ENCODE data around the gene PLD6.

Gene PLD6

DNA sequence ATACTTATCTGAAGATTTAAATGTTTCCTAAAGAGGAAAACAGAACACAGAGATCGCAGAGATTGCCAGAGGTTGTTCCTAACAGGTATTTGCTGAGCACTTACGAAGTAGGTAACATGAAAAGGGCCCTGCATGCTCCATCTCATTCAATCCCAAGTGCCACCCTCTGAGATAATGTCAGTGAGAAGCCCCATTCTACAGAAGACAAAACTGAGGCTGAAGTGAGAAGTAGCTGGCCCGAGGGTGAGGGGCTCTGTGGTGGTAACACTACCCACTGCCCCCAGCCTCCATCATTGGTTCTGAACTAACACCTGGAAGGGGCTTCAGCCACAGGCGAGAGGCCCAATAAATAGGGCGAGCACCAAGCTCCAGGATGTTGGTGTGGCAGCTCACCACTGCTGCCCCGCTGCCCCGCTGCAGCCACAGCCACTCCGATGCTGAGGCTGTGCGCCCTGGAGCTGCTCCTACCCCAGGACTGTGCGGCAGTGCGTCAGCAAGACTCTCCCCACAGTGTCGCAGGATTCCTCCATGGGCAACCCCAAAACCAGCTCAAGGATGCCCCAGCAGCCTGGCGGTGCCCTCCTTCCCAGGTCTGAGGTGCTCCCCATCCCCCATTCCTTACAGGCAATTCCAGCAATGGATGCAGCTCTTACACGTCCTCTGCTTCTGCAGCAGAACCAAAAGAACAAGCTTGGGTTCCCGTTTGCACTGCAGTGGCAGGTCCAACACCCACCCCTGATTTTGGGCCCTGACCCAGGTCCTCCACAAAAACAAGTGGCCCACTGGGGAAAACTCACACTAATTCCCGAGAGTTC, 20.5 kb upstream of the PLD6 start:
- DNase-seq, result no peak

DNA sequence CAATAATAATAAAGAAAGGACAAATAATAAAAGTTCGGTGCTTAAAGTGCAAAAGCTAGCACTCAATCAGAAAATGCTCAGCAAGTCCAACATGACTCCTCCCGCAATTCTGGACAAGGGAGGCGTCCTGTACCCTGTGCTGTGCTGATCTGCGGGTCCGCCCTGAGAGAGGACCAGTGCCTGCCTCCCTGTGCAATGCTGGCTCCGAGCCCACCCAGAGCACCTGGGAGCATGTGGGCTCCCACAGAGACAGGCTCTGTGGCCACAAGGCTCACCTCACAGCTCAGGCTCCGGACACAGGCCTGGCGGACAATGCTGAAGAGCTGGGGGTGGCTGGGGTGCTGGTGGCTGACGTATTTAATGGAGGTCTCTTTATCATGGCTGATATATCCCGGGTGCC, 19.8 kb upstream of the PLD6 start:
- no peak for DNase-seq

DNA sequence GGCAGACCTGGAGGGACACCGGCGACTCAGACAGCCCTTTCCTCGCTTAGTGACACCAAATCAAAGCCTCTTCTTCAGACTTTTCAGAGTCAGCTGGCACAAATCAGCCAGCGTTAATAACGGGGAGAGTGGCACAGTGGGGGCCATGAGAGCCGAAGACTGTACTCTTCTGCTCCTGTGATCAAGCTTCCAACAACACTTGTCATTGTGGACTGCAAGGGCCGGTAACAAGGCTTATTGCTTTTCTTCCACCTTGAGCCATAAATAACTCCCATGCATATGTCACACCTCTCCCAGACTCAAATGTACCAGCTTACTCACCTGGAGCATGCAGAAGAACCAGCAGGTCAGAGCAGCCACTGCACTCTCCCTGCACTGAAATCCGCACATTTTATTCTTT, 18.0 kb upstream of the PLD6 start:
- DNase-seq, result no peak

DNA sequence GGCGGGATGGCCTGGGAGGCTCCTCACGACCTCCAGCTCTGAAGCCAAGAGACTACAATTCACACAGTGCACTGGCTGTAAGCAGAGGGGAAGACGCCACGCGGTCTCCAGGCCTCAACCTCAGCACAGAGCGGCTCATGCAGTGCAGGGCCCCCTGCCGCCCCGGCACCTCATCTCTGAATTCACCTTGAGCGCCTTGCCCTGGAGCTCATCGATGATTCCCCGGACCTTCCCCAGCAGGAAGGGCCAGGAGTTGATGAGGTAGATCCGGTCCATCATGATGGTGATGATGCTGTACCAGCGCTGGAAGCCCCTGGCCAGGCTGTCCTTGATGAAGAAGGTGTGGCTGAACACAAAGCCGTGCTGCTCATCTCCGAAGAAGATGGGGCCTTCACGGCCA, 17.6 kb upstream of the PLD6 start:
- no peak for DNase-seq

DNA sequence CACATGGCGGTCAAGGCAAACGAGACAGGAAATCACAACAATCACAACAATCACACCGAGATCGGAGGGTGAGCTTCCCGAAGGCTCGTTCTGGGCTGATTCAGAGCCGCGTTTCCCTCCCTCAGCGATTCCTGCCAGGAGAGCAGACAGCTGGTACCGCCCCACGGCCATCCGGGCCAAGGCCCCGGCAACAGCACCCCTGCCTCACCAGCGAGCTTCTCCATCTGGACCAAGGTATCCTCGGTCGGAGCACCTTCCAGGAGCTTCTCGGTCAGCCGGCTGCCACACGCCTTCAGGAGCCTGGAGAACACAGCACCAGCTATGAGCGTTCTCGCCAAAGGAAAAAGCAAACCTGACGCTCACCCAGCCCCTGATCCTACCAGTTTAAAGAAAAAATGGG, 15.2 kb upstream of the PLD6 start:
- no peak for DNase-seq

DNA sequence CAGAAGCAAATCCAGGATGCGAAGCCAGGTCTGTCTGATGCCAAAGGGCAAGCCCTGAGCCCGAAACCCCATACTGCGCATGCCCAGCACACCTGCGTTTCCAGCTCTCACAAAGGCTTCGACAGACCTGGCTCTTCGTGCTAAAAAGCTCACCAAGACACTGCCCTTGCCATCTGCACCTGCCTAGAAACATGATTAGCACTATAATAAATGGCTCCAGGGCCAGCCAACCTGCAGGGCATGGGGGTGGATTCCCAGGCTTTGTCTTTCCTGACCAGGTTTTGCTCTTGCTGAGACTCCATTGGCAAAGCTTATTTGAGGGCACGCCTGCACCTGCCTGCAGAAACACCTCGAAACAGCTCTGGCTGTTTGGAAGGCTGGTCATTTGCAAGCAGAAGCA, 14.4 kb upstream of the PLD6 start:
- no peak for DNase-seq

DNA sequence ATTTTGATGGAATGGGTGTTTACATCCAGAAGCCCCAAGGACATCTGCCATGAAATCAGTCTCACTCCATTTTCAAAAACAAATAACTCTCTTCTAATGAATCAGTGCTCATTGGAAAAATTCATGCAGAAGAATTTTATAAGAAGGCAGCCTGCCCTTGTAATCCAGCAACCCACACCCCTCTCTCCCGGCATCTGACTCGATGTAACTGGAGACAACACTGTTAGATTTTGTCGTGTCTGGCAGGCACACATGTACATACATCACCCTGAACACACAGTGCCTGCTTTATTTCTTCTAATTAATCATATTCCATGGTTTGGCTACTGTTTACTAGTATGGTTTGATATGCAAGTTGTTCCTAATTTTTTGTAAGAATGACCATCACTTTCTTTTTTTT, 11.9 kb upstream of the PLD6 start:
- no peak for DNase-seq

DNA sequence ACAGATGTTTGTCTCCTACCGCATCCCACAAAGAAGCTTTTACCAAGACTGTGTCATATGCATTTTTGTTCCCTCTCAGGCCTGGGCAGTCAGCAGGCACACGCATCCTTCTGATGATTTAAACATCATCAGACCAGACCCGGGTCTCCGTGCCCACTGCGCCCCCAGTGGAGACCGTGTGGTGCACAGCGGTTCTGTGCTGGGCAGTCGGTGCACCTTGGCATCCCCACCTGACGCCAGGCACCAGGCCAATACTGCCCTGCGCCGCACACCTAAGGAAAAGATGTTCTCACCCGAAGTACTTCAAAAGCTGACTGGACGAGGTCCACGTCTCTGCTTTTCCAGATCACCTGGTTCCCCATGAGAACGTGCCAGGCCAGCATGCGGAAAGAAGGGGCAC, 10.6 kb upstream of the PLD6 start:
- DNase-seq, result no peak

DNA sequence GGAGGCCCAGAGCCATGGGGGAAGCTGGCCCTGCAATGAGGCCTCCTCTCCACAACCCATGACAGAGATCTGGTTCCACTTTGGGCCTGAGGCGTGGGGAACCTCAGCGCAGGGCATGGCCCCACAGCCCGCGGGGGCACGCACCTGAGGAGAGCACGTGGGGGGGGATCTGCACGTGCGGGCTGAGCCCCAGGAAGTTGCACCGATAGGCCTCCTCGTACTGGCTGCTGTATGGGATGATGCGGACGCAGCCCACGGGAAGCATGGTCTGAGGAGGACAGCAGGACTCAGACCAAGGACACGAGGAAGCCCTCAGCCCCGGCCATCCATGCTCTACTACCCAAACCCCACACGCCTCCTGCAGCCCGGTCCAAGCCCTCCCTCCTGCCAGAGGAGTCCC, 10.1 kb upstream of the PLD6 start:
- DNase-seq, result no peak

DNA sequence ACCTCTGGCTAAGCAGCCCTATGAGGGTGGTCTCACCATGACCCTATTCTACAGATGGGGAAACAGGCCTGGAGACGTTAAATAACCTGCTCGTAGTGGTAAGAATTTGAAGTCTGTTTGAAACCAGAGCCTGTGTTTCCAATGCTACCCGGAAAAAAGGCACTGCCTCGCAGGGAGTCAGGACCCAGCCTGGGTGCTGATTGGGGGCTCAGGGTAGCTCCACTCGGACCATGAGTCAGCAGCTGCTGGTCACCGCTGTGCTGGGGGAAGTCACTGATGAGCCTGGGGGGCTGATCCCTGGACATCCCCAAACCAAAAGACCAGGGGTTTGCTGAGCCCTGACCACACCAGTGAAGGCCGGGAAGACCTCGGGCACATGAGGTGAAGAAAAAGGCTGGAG, 9.4 kb upstream of the PLD6 start:
- no peak for DNase-seq

DNA sequence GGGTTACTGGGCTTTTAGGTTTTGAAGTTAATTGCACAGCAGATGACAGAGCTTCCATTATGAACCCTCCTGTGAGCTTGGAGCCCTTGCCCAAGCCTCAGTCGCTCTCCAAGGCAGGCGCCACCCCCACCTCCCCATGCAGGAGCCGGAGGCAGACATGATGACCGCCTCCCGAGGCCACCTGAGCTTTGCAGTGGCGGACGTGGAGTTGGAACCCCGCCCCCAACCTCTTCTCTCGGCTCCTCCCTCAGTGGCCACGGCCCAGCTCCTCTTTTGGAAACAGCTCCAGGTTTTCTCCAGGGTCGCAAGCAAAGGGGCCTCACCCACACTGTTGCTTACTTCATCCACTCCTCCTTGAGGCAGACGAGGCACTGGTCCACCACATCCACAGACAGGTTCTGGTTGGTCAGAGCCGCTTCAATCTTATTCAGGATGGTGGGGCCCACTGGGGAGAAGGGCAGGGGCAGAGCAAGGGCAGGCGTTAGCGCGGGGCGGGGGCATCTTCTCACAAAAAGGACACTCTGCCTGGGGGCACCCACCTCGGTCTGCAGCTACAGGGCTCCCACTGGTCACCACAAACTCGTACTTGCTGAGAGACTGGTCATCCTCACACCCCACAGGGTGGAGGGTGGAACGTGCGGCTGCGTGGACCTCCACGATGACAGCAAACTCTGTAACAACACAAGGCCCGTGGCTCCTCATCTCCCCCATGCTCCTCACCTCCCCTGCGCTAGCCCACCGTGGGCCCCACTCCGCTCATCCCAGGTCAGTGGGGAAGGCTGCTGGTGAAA, 8.7 kb upstream of the PLD6 start:
- no peak for DNase-seq

DNA sequence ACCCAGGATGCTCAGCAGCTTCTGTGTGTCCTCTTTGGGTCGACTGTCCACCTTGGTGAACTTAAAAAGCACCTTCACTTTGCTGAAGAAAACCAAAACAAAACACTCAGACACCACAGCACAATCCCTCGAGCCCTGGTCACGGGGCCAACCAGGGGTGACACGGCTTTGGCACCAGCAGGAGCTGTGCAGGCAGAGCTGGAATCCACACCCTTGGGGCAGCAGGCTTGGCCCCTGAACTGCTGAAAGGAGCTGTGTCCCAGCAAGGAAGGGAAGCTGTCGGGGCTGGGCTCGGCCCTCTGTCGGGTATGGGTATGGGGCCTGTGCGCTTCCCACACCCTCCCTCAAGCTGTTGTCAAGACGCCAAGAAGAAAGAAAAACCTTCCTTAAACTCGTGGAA, 7.6 kb upstream of the PLD6 start:
- no peak for DNase-seq

DNA sequence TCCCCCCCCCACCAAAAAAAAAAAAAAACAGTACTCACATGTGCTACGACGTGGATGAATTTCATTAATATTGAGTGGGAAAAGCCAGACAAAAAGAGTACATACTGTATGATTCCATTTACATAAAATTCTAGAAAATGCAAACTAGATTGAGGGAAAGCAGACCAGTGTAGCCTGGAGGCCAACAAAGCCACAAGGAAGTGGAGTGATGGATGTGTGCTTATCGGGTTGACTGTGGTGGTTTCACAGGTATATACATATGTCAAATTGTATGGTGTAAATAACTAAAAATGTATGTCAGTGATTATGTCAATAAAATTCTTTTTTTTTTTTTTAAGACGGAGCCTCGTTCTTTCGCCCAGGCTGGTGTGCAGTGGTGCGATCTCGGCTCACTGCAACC, 1.9 kb upstream of the PLD6 start:
- no peak for DNase-seq

DNA sequence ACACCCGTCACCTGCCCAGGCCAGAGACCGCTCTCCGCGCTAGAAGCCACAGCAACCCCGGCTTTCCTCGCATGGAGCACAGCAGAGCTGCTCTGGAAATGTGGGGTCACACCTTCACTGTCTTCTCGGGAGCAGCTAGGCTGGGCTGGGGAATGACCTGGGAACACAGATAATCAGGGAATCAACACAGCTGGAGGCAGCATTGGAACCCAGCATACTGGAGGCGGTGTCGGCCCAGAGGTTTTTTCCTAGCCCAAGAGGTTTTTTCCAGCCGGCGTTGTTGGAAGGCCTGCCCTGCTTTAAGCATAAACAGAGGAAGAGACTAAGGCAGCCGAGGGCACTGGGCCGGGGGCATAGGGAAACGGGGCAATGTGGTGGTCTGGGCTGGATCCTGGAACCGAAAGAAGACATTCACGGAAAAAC, 791 bp upstream of the PLD6 start:
- no peak for DNase-seq

DNA sequence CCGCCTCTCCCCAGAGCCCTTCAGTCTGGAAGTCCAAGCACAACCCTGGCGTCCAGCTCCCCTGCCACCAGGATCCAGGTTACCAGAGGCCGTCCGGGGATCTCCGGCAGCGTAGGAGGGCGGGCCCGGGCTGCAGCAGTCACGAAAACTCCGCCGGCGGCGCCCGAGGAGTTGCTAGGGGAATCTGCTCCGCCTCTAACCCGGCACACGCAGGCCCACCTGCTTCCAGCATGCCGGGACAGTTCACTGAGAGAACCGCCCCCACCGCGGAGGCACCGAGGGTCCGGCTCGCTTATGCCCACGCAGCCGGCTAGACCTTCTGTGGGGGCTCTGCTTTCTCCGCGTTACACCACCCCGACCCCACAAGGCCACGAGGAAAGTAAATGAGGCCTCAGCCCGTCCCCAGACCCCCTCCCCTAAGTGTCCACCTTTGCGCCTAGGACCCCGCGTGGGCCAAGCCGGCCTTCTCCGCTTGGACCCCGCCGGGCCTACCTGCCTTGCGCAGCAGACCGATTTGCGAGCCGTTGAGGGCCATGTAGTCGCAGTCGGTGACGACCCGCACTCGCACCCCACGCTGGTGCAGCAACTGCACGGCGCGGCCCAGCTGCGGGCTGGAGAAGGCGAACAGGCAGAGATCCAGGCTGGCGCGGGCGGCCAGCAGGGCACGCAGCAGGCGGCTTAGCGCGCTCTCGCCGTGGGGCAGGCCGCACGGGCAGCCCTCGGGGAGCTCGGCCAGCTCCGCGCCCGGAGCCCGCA, 587 bp downstream of the PLD6 start:
- peak; percentile 74 for DNase-seq

DNA sequence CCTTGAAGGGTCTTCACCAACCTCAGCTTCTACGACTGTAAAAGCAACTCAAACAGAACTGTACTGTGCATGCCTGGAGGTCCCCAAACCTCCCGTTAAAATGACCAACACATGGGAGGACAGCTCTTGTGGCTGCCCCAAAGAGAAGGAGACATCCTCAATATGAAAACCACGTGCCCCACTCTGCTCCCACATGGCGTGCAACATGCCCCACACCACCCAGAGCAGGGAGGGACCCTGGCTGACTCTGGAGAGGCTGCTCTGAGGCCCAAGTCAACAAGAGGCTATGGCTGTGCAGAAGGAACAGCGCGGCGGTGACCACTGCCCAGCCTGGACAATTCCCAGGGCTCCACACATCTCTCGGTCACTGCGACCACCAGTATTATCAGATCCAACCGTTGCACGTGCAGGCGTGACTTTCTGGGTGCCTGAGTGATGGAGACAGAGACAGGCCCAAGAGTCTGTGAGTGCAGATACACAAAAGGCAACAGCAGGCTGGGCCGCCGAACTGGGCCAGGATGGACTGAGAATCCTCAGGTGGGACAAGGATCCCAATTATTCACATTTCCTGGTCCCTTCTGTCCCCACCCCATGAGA, 1.4 kb downstream of the PLD6 start:
- DNase-seq, result no peak

DNA sequence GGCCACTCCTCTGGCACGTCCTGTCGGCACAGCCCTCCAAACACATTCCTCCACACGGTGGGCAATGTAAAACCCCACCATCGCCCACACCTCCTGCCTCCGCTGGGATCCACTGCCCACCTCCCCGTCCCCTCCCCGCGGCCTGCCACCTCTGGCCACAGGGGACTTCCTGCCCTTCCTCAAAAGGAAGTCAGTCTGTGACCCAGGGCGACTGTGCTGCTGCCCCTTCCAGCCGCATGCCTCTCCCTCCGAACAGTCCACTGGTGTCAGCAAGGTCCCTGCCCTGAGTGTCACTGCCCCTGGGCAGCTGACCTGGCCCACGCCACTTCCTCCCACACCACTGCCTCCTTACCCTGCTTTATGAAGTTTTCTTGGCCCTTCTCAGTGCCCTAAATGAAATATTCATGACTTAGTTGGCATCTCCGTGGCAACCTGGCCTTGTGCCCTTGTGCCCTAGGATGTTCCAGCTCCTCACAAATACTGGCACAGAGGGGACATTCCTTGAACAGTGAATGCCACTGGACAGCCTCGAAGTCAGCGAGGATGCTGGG, 2.0 kb downstream of the PLD6 start:
- DNase-seq, result no peak

DNA sequence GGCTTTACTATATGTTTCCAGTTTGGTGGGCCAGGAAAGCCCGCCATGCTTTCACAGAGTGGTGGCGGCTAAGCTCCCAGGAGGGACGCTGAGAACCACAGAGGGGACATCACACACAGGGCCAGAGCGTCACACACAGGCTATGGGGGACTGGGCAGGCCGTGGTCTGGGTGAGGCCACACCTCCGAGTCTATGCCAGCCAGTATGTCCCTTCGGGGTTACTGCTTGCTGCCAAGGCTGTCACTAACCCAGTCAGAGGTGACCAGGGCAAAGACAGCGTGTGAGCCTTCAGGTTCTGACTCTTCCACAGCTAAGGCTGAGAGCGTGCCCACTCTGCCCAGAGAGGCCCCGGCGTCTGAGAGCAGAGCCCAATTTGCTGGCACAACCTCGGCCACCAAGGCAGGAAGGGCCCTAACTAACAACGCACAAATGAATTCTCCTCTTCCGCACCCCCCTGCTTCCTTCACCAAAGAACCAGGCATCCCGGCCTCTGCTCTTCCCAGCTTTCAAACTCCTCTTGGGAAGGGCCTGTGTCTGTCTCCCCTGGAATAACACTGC, 2.9 kb downstream of the PLD6 start:
- DNase-seq, result no peak

DNA sequence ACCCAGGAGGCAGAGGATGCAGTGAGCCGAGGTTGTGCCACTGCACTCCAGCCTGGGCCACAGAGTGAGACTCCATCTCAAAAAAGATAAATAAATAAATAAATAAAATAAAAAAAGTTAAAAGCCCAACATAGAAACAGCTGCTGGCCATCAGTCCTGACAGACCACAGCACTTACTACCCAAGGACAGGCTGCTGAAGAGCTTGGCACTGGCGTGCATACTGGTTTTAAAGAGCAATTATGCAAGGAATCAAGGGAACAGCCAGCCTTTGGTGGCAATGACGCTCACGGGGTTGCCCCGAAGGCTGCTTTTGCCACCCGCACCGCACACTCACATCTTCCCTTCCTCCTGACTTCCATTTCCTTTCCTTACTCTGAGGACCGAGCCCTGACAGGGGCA, 4.2 kb downstream of the PLD6 start:
- no peak for DNase-seq

DNA sequence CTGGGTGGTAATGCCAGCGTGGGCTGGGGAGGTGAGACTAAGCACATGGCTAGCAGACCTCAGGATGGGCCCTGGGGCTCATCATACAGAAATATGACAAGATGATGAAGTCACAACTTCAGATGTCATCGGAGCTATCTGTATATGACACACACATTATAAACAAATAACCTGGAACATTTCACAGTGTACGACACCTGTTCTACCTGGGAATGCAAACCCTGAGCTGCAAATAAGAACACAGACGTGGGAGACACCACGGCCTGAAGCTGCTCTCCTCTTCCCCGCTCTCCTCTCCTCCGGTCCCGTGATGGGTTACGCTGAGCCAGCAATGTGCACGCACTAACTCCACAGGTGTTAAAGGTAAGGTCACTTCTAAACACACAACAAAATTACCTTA, 4.9 kb downstream of the PLD6 start:
- no peak for DNase-seq

DNA sequence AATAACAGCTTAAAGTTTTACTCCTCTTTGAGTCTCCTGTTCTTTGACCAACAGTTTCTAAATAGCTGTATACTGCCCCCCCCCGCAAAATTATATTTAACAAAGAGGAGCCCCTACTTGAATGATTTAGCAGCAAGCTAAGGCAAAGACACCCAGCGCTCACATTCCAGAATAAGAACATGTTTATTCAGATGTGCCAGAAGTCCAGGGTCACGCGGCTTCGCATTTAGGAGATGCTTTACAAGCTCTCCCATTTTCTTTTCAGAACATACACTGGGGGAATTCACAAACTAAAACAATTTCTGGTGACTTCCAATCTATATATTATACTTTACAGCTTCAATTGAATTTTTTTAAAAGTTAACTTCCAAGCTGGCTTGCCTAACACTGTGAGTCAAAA, 5.3 kb downstream of the PLD6 start:
- no peak for DNase-seq

DNA sequence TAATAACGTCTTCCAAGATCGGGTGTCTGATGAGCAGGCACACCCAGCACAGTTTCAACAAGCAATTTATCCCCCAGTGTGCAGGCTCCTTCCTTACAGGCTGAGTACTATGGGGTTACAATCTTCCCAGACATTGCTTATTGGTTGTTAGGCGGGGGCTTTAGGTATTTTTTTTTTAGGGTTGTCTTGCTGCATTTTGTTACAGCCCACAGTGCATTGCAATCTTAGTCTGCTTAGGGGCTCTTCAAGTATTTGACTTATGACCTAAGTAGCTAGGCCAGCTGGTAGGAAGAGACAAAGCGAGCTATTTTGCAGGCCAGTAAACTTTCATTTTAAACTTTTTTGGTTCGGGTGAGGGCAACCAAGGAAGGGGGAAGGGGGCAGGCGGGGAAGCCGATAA, 5.8 kb downstream of the PLD6 start:
- no peak for DNase-seq

DNA sequence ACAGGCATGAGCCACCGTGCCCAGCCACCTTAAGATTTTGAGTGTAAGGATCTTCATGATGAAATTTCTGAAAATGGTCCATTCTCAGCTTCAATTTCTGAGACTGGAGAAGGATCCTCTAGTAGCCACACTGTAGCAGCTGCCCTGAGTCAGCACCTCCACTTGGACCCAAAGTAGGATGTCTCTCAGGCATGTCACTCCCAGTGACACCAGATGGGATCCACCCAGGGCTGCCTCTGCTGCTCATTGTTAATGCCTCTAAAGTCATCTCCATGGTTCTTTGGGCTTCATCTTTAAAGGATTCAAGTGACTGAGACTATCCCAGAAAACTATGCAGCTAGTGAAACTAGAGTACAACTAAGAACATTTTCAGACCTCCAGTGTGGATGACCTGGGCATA, 7.9 kb downstream of the PLD6 start:
- no peak for DNase-seq
